GM04503 (cell line): ENCODE data around the gene RASSF5.

Source experiments
- DNase-seq: peaks from one replicate; pipeline ENCODE4 v3.0.0-alpha.2; 2012; ENCODE audit warnings: low read depth

RASSF5 gene

GRCh38 chr1:206551296-206551985 is 44.1 kb downstream of the RASSF5 start:
- no peak for DNase-seq

- no peak for DNase-seq
Measured at GRCh38 chr1:206551986-206552326, 44.6 kb downstream of the RASSF5 start.

- no peak for DNase-seq
Measured at GRCh38 chr1:206554211-206554610, 46.9 kb downstream of the RASSF5 start.

GRCh38 chr1:206554701-206555472 is 47.6 kb downstream of the RASSF5 start:
- DNase-seq = no peak

GRCh38 chr1:206555473-206555935 is 48.2 kb downstream of the RASSF5 start:
- no peak for DNase-seq

GRCh38 chr1:206556047-206556749 is 48.9 kb downstream of the RASSF5 start:
- DNase-seq = no peak

GRCh38 chr1:206556750-206557635 is 49.7 kb downstream of the RASSF5 start:
- no peak for DNase-seq

- DNase-seq = no peak
Measured at GRCh38 chr1:206557636-206558473, 50.5 kb downstream of the RASSF5 start.

GRCh38 chr1:206558794-206559671 is 51.7 kb downstream of the RASSF5 start:
- no peak for DNase-seq

- DNase-seq = no peak
Measured at GRCh38 chr1:206559672-206559995, 52.3 kb downstream of the RASSF5 start.

- DNase-seq = no peak
Measured at GRCh38 chr1:206560007-206560716, 52.8 kb downstream of the RASSF5 start.

GRCh38 chr1:206563367-206564207 is 56.3 kb downstream of the RASSF5 start:
- no peak for DNase-seq

- DNase-seq = no peak
Measured at GRCh38 chr1:206565995-206566394, 58.7 kb downstream of the RASSF5 start.

- DNase-seq = no peak
Measured at GRCh38 chr1:206566999-206567398, 59.7 kb downstream of the RASSF5 start.

- DNase-seq = no peak
Measured at GRCh38 chr1:206568256-206568655, 60.9 kb downstream of the RASSF5 start.

GRCh38 chr1:206568779-206569352 is 61.5 kb downstream of the RASSF5 start:
- DNase-seq = no peak

- no peak for DNase-seq
Measured at GRCh38 chr1:206569556-206569955, 62.2 kb downstream of the RASSF5 start.

- DNase-seq = no peak
Measured at GRCh38 chr1:206570529-206570928, 63.2 kb downstream of the RASSF5 start.
